Measurements from ENCODE around the gene RGPD4.
"Not testable (repeated sequence)": the region's sequence is repeated elsewhere in the genome, so short reads cannot be mapped to it uniquely, and the experiment has no call there.

RGPD4 gene

GRCh38 chr2:107916696-107917370 lies 90.1 kb downstream of the RGPD4 start:
- not testable (repeated sequence) for H3K4me1 ChIP-seq (ENCODE audit: control insufficient read depth in 2 of 2, insufficient read depth in 2 of 2, low read length in 2 of 2); H3K27ac ChIP-seq (ENCODE audit: low read depth in 2 of 2, low read length in 2 of 2); H3K9me3 ChIP-seq (ENCODE audit: control insufficient read depth in 2 of 2, low read length in 2 of 2); H3K9ac ChIP-seq (ENCODE audit: low read depth in 1 of 2, low read length in 2 of 2); H3K27me3 ChIP-seq (ENCODE audit: control insufficient read depth in 2 of 2, insufficient read depth in 2 of 2, low read length in 2 of 2); H3K4me3 ChIP-seq (ENCODE audit: low read length in 2 of 2); H3K36me3 ChIP-seq (ENCODE audit: control insufficient read depth in 2 of 2, insufficient read depth in 2 of 2, low read length in 2 of 2)

GRCh38 chr2:107927034-107927534 lies 100.4 kb downstream of the RGPD4 start:
- H3K4me1 ChIP-seq (ENCODE audit: control insufficient read depth in 2 of 2, insufficient read depth in 2 of 2, low read length in 2 of 2): no peaks in the 10 kb centered on the region
- no peaks in the 10 kb centered on the region for H3K27me3 ChIP-seq (ENCODE audit: control insufficient read depth in 2 of 2, insufficient read depth in 2 of 2, low read length in 2 of 2)
- no peaks in the 10 kb centered on the region for H3K9me3 ChIP-seq (ENCODE audit: control insufficient read depth in 2 of 2, low read length in 2 of 2)
- H3K27ac ChIP-seq (ENCODE audit: low read depth in 2 of 2, low read length in 2 of 2): no peak overlapping the region
- H3K36me3 ChIP-seq (ENCODE audit: control insufficient read depth in 2 of 2, insufficient read depth in 2 of 2, low read length in 2 of 2): no peaks in the 10 kb centered on the region
- no peak overlapping the region for H3K9ac ChIP-seq (ENCODE audit: low read depth in 1 of 2, low read length in 2 of 2)
- no peak overlapping the region for H3K4me3 ChIP-seq (ENCODE audit: low read length in 2 of 2)

- Histone ChIP-seq H3K27ac (ENCODE audit: low read depth in 2 of 2, low read length in 2 of 2) (no peak overlapping the region), H3K4me1 (ENCODE audit: control insufficient read depth in 2 of 2, insufficient read depth in 2 of 2, low read length in 2 of 2) (no peaks in the 10 kb centered on the region), H3K9ac (ENCODE audit: low read depth in 1 of 2, low read length in 2 of 2) (no peak overlapping the region), H3K27me3 (ENCODE audit: control insufficient read depth in 2 of 2, insufficient read depth in 2 of 2, low read length in 2 of 2) (no peaks in the 10 kb centered on the region), H3K36me3 (ENCODE audit: control insufficient read depth in 2 of 2, insufficient read depth in 2 of 2, low read length in 2 of 2) (no peaks in the 10 kb centered on the region), H3K9me3 (ENCODE audit: control insufficient read depth in 2 of 2, low read length in 2 of 2) (no peaks in the 10 kb centered on the region), H3K4me3 (ENCODE audit: low read length in 2 of 2) (no peak overlapping the region)
These were observed 104.7 kb downstream of the RGPD4 start for GRCh38 chr2:107931412-107931811.

- no peaks in the 10 kb centered on the region for H3K36me3 ChIP-seq (ENCODE audit: control insufficient read depth in 2 of 2, insufficient read depth in 2 of 2, low read length in 2 of 2)
- no peak overlapping the region for H3K27ac ChIP-seq (ENCODE audit: low read depth in 2 of 2, low read length in 2 of 2)
- no peak overlapping the region for H3K4me3 ChIP-seq (ENCODE audit: low read length in 2 of 2)
These were observed 105.8 kb downstream of the RGPD4 start for GRCh38 chr2:107932488-107932887.

GRCh38 chr2:107932979-107933378 lies 106.3 kb downstream of the RGPD4 start:
- Histone ChIP-seq H3K36me3 (ENCODE audit: control insufficient read depth in 2 of 2, insufficient read depth in 2 of 2, low read length in 2 of 2) (no peaks in the 10 kb centered on the region), H3K4me1 (ENCODE audit: control insufficient read depth in 2 of 2, insufficient read depth in 2 of 2, low read length in 2 of 2) (no peaks in the 10 kb centered on the region), H3K4me3 (ENCODE audit: low read length in 2 of 2) (no peak overlapping the region), H3K27me3 (ENCODE audit: control insufficient read depth in 2 of 2, insufficient read depth in 2 of 2, low read length in 2 of 2) (no peaks in the 10 kb centered on the region), H3K27ac (ENCODE audit: low read depth in 2 of 2, low read length in 2 of 2) (no peak overlapping the region), H3K9ac (ENCODE audit: low read depth in 1 of 2, low read length in 2 of 2) (no peak overlapping the region), H3K9me3 (ENCODE audit: control insufficient read depth in 2 of 2, low read length in 2 of 2) (no peaks in the 10 kb centered on the region)

More at GRCh38 chr2:107932488-107932887, 105.8 kb downstream of the RGPD4 start:
- Histone ChIP-seq H3K9me3 (ENCODE audit: control insufficient read depth in 2 of 2, low read length in 2 of 2) (no peaks in the 10 kb centered on the region), H3K9ac (ENCODE audit: low read depth in 1 of 2, low read length in 2 of 2) (no peak overlapping the region), H3K27me3 (ENCODE audit: control insufficient read depth in 2 of 2, insufficient read depth in 2 of 2, low read length in 2 of 2) (no peaks in the 10 kb centered on the region), H3K4me1 (ENCODE audit: control insufficient read depth in 2 of 2, insufficient read depth in 2 of 2, low read length in 2 of 2) (no peaks in the 10 kb centered on the region)

- no peaks in the 10 kb centered on the region for H3K36me3 ChIP-seq (ENCODE audit: control insufficient read depth in 2 of 2, insufficient read depth in 2 of 2, low read length in 2 of 2)
- H3K27ac ChIP-seq (ENCODE audit: low read depth in 2 of 2, low read length in 2 of 2): no peak overlapping the region
- H3K4me3 ChIP-seq (ENCODE audit: low read length in 2 of 2): no peak overlapping the region
- no peaks in the 10 kb centered on the region for H3K9me3 ChIP-seq (ENCODE audit: control insufficient read depth in 2 of 2, low read length in 2 of 2)
- H3K27me3 ChIP-seq (ENCODE audit: control insufficient read depth in 2 of 2, insufficient read depth in 2 of 2, low read length in 2 of 2): no peaks in the 10 kb centered on the region
- no peak overlapping the region for H3K9ac ChIP-seq (ENCODE audit: low read depth in 1 of 2, low read length in 2 of 2)
- no peaks in the 10 kb centered on the region for H3K4me1 ChIP-seq (ENCODE audit: control insufficient read depth in 2 of 2, insufficient read depth in 2 of 2, low read length in 2 of 2)
These were observed 110.0 kb downstream of the RGPD4 start for GRCh38 chr2:107936433-107937359.

Measured in mucosa of rectum (tissue), 2 donors.